GM12875 (cell line): Measurements from ENCODE around the gene GLYATL3.

ENCODE experiments used
- H3K4me3 ChIP-seq: one replicate; pipeline ENCODE4 v1.5.1; 2011; ENCODE audit warnings: low read depth, low read length, control low read depth
- CTCF ChIP-seq: IDR thresholded peaks from 2 replicates; pipeline ENCODE4 v1.5.1; 2011; ENCODE audit warnings: low read depth, mild to moderate bottlenecking, control low read depth, inconsistent platforms, low read length, moderate library complexity, borderline replicate concordance; ENCODE audit not compliant: insufficient read depth

The GLYATL3 gene

GRCh38 chr6:49548613-49549304 is 49.0 kb downstream of the GLYATL3 start:
- no peak for TF ChIP-seq CTCF

GRCh38 chr6:49549691-49550491 is 50.2 kb downstream of the GLYATL3 start:
- no peak for TF ChIP-seq CTCF
- no peak overlapping the region for H3K4me3 ChIP-seq

More at GRCh38 chr6:49548613-49549304, 49.0 kb downstream of the GLYATL3 start:
- no peak overlapping the region for H3K4me3 ChIP-seq

DNA sequence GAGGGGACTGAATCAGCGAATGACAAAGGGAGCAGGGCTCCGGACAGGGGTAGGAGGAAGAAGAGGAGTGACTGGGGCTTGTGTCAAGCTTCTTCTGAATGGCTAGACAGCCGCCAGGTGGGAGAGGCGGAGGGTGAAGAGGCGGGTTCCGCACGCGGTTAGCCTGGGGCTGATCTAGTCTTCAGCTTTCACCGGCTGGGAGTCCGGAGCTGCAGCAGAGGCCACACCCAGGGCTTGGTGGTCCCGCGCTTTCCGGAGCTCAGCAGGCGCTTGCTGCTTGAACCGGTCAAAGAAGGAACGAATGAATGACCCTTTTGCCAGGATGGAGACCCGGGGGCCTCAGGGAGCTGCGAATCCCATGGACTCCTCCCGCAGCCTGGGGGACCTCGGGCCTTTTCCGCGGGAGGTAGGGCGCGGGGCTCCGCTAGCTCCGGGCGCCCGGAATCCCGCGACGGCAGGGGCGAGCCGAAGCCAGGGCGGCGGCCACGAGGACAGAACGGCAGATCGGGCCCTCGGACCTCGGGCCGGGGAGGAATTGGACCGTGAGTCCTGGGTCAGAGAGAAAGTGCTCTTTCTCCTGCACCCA is 50.9 kb downstream of the GLYATL3 start, which contains the start of gene C6orf141:
Gene C6orf141, plus strand, starts transcription at position 177 of the 586 bp plus-strand sequence. Its CDS starts 125 bp downstream, at position 302.
- TF ChIP-seq CTCF, result no peak
- no peak within 1 kb of the TSS for H3K4me3 ChIP-seq

DNA sequence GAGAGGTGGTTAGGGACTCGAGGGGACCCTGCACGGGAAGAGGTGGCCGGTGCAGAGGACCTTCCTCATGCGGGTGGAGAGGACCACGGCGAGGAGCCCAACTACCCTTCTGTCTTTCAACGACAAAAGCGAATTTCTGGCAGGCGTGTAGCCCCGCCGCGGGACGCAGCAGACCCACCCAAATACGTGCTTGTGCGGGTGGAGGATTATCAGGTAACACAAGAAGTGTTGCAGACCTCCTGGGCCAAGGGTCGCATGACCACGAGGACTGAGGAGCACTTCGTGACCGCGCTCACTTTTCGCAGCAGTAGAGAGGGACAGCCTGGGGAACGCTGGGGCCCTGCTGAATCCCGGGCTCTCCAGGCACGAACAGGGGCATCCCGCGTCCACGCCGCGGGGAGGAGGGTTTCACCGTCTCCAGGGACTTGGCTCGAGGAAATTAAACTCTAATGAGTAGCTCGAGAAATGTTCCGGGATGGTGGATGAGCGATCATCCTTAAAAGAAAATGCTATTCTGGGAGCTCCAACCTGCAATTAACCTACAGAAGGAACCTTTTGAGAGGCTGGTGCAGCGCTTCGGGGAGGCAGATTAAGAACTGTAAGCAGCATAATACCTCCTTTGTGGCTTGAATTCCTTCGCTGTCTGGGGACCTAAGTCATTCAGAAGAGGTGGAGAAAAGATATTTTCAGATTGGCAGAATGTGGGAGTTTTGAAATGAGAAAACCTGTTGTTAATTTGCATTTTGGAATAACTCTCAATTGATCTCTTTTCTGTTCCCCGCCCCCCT is 51.5 kb downstream of the GLYATL3 start:
- no peak for TF ChIP-seq CTCF
- no peak overlapping the region for H3K4me3 ChIP-seq

DNA sequence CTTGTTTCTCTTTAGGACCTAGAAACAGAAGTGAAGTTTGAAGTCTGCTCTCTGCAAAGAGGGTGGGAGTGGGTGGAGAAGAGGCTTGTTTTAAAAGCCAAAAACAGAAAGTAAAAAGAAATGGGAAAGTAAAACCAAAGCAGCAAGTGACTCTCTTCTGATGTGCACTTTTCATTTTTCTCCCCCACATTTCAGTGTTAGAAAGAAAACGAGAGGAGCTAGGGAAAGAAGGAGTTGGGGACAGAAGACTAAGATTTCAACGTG is 52.1 kb downstream of the GLYATL3 start:
- TF ChIP-seq CTCF, result no peak
- no peak overlapping the region for H3K4me3 ChIP-seq

DNA sequence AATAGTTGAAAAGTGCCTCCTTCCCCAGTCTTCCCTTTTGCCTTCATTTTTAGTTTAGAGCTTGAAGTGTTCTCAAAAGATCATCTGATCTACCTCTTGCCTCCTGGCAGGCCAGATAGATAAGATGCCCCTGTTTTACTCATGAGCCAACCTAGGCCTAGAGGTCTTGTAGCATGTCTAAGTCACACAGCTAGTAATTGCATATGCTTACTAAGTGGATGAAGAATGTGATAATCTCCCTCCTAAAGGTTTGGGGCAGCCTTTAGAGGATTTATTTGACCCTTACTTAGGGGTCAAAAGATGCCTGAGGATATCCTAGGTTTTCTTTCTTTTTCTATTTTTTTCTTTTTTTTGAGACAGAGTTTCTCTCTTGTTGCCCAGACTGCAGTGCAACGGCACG is 52.9 kb downstream of the GLYATL3 start:
- H3K4me3 ChIP-seq, result no peak overlapping the region
- no peak for TF ChIP-seq CTCF
